Transverse colon (tissue), 4 donors: Measurements from ENCODE around the gene MESP2. TPM values are rescaled to one million over a fixed set of nuclear protein-coding genes. Genes with fewer than 3 reads are reported as not detected.

ENCODE experiments used
- DNase-seq: peaks from one replicate; pipeline ENCODE4 v3.0.0-alpha.2; 2019
- H3K27ac ChIP-seq, 4 donors: fragments of 200-600 bp; sonication (generic); 2 replicates each; pipeline ENCODE4 v1.5.1; 2016 to 2018; ENCODE audit warnings: inconsistent platforms in 4 of 4
- H3K27me3 ChIP-seq: fragments of 200-600 bp; sonication (generic); 2 replicates; pipeline ENCODE4 v1.5.1; 2017; ENCODE audit warnings: inconsistent platforms
- H3K36me3 ChIP-seq, 4 donors: fragments of 200-600 bp; sonication (generic); 2 replicates each; pipeline ENCODE4 v1.5.1; 2017 to 2019; ENCODE audit warnings: inconsistent platforms in 4 of 4
- H3K4me1 ChIP-seq, 4 donors: fragments of 200-600 bp; sonication (generic); 2 replicates each; pipeline ENCODE4 v1.5.1; 2017 to 2020; ENCODE audit warnings: inconsistent platforms in 4 of 4
- H3K4me3 ChIP-seq, 4 donors: fragments of 200-600 bp; sonication (generic); 1 replicate in 1 of 4; 2 replicates in 3 of 4; pipeline versions ENCODE4 v1.5.1 to v1.6.1; 2017 to 2019; ENCODE audit warnings: inconsistent platforms in 4 of 4
- H3K9me3 ChIP-seq, 2 donors: fragments of 200-600 bp; sonication (generic); 2 replicates each; pipeline ENCODE4 v1.5.1; 2017 to 2019; ENCODE audit warnings: inconsistent platforms in 2 of 2
- CTCF ChIP-seq, 5 experiments: fragments of 200-600 bp in 3 of 5; fragments of 450-650 bp in 2 of 5; sonication (generic) in 3 of 5; IDR thresholded peaks; 1 replicate in 2 of 5; 2 replicates in 3 of 5; pipeline ENCODE4 v1.5.1; 2016 to 2017; ENCODE audit warnings: antibody characterized with exemption in 5 of 5, inconsistent platforms in 3 of 5, mild to moderate bottlenecking in 2 of 5, moderate library complexity in 1 of 5
- EP300 ChIP-seq: sonication (generic); formaldehyde crosslinking; IDR thresholded peaks from one replicate; pipeline ENCODE4 v1.6.1; 2017; ENCODE audit warnings: antibody characterized with exemption, low read depth
- POLR2A ChIP-seq: fragments of 450-650 bp; IDR thresholded peaks from one replicate; pipeline ENCODE4 v1.6.1; 2016; ENCODE audit warnings: antibody characterized with exemption, mild to moderate bottlenecking, moderate library complexity
- POLR2AphosphoS5 ChIP-seq, 3 donors: sonication (generic); formaldehyde crosslinking; IDR thresholded peaks; one replicate each; pipeline ENCODE4 v1.6.1; 2016; ENCODE audit warnings: antibody characterized with exemption in 3 of 3
- WGBS, 2 donors: methylation state at CpG; one replicate each; pipeline ENCODE4 v1.1.5; 2018; ENCODE audit warnings: low coverage in 1 of 2; 5-methylcytosine and 5-hydroxymethylcytosine counted together
- in situ Hi-C, 4 donors: fragments of 200-750 bp; cut with MboI; loops; one replicate each; pipeline versions ENCODE4 v1.15.0 to v1.15.1; 2017; ENCODE audit warnings: low sequenced_read_pairs in 3 of 4, low pct_ligation_motif_present in 1 of 4, low pct_unique_long_range_greater_than_20kb in 1 of 4
- intact Hi-C: fragments of 100-400 bp; cut with DNase I; formaldehyde crosslinking; loops from one replicate; pipeline ENCODE4 v1.15.1; 2023; ENCODE audit warnings: low total_unique reads
- total RNA-seq, 4 donors: library from RNA; depleted of rRNA; stranded (reverse); fragments of >200 nt; gene quantifications; one replicate each; pipeline ENCODE4 v1.1.0, GENCODE V29; 2016

The MESP2 gene
- total RNA-seq, 4 donors from 2014 or later, result 0.64 to 0.96 TPM; not detected in 2

GRCh38 chr15:89745131-89745530 is 31.0 kb upstream of the MESP2 start:
- in situ Hi-C loops, result loop anchor here in 1 of 4 donors (25.0 kb wide), 1 partner anchor 342 kb away; no protein-coding TSS in a partner anchor
- Histone ChIP-seq H3K4me3 (no peak overlapping the region), H3K27ac (no peak overlapping the region), H3K4me1 (peaks cover 6 to 23% (median 17%) of the 10 kb centered on the region in 4 donors), H3K36me3 (no peaks in the 10 kb centered on the region), H3K27me3 (no peaks in the 10 kb centered on the region), H3K9me3 (no peaks in the 10 kb centered on the region)
- DNase-seq, result no peak
- intact Hi-C loops, result no loop called here
- WGBS, 2 donors, result 82% methylated on average over 13 of the region's 13 CpGs; no CpG with 5 or more reads in 1 of the 2 donors
- no peak for TF ChIP-seq CTCF (IDR thresholded peaks at IDR 0.05)
- no peak for TF ChIP-seq POLR2A
- TF ChIP-seq EP300, result no peak
- TF ChIP-seq POLR2AphosphoS5 (IDR thresholded peaks at IDR 0.05), result no peak

GRCh38 chr15:89745768-89746167 is 30.4 kb upstream of the MESP2 start:
- Histone ChIP-seq H3K4me3 (no peak overlapping the region), H3K27ac (no peak overlapping the region), H3K36me3 (no peaks in the 10 kb centered on the region), H3K27me3 (no peaks in the 10 kb centered on the region), H3K4me1 (peaks cover 6 to 23% (median 22%) of the 10 kb centered on the region in 4 donors), H3K9me3 (no peaks in the 10 kb centered on the region)
- in situ Hi-C loops, result loop anchor here in 1 of 4 donors (25.0 kb wide), 1 partner anchor 342 kb away; no protein-coding TSS in a partner anchor
- no peak for TF ChIP-seq EP300
- no peak for TF ChIP-seq CTCF (IDR thresholded peaks at IDR 0.05)
- no peak for TF ChIP-seq POLR2AphosphoS5 (IDR thresholded peaks at IDR 0.05)
- no peak for TF ChIP-seq POLR2A
- intact Hi-C loops, result no loop called here
- no peak for DNase-seq
- WGBS, 2 donors, result 0 to 54% methylated on average over 1 of the region's 1 CpG

GRCh38 chr15:89746386-89746780 is 29.7 kb upstream of the MESP2 start:
- in situ Hi-C loops, result loop anchor here in 1 of 4 donors (25.0 kb wide), 1 partner anchor 341 kb away; no protein-coding TSS in a partner anchor
- H3K27me3 ChIP-seq, result no peaks in the 10 kb centered on the region
- peaks cover 6 to 27% (median 25%) of the 10 kb centered on the region in 4 donors for H3K4me1 ChIP-seq
- H3K9me3 ChIP-seq, result no peaks in the 10 kb centered on the region
- H3K4me3 ChIP-seq, result no peak overlapping the region
- no peaks in the 10 kb centered on the region for H3K36me3 ChIP-seq
- intact Hi-C loops, result no loop called here
- H3K27ac ChIP-seq, result no peak overlapping the region
- peak; percentile 35 for DNase-seq
- WGBS, 2 donors, result 59 to 77% methylated on average over 5 to 9 of the region's 9 CpGs
- TF ChIP-seq CTCF (IDR thresholded peaks at IDR 0.05), result no peak

DNA sequence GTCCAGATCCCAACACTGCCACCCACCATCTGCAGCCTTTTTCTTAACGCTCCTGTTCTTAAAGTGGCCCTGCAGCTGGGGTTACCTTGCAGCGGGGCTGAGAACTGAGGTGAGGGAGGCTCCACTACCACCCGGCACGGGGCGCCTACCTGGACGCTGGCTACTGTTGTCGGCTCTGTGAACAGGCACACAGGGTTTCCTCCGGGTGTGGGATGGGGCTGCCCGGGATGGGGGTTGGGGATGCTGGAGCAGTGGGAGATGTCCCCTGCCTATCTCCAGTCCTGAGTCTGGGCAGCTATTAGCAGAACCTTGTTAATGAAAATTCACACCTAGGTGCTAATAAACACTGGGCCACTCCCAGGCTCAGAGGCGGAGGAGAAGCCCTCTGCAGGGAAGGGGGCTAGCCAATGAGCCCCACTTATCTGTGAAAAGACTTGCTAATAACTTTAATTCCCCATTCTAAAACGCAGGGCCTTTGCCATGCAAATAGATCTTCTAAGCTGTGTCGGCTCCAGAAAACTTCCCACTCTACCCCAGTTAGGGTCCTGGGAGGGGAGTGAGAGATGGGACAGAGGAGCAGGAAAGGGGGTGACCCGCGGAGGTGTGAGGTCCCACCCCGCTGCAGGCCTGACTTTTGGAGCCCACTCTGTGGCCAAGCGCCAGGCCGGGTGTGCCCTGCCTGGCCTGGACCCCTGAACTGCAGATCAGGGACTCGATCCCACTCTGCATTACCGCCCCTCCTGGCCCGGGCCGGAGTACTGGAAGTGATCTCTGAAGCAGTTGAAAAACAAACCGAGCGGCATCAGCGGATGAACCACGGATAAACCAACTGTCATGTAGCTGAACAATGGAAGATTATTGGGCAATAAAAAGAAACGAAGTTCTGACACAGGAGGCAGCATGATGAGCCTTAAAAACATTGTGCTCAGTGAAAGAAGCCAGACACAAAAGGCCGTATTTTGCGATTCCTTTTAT is 28.1 kb upstream of the MESP2 start:
- intact Hi-C loops, result no loop called here
- H3K36me3 ChIP-seq, result no peaks in the 10 kb centered on the region
- H3K27ac ChIP-seq, result peak overlapping the region in 3 of 4 donors; percentile 1 to 86 (median 80)
- H3K4me3 ChIP-seq, result no peak overlapping the region
- in situ Hi-C loops, result loop anchor here in 1 of 4 donors (25.0 kb wide), 1 partner anchor 339 kb away; no protein-coding TSS in a partner anchor
- DNase-seq, result peak; percentile 30
- 56 to 69% methylated on average over 13 to 26 of the region's 28 CpGs for WGBS, 2 donors
- H3K9me3 ChIP-seq, result no peaks in the 10 kb centered on the region
- peaks cover 6 to 30% (median 27%) of the 10 kb centered on the region in 4 donors for H3K4me1 ChIP-seq
- TF ChIP-seq POLR2AphosphoS5 (IDR thresholded peaks at IDR 0.05) (no peak), CTCF (IDR thresholded peaks at IDR 0.05) (no peak), POLR2A (no peak), EP300 (no peak)
- no peaks in the 10 kb centered on the region for H3K27me3 ChIP-seq
